ENCODE results near the gene PRSS50.

- TF ChIP-seq TCF7L2 (IDR thresholded peaks at IDR 0.05; ENCODE audit: borderline replicate concordance, extremely low read depth, insufficient read depth, insufficient read length): no peak
- TF ChIP-seq CTCF (IDR thresholded peaks at IDR 0.05 in 2 of 3, conservative IDR thresholded peaks at IDR 0.05 in 1 of 3; ENCODE audit: borderline replicate concordance in 1 of 3, insufficient read depth in 1 of 3, low read depth in 2 of 3, low read length in 2 of 3): no peak
- TF ChIP-seq EZH2phosphoT487 (IDR thresholded peaks at IDR 0.05; ENCODE audit: borderline replicate concordance): no peak
- no peak for TF ChIP-seq RAD21 (IDR thresholded peaks at IDR 0.05; ENCODE audit: low read depth)
Observed at GRCh38 chr3:46716461-46717441, 918 bp downstream of the PRSS50 start.
